Left ventricle myocardium inferior (tissue), 1 donor: Measurements from ENCODE around the gene CACNA1I. TPM values are rescaled to one million over a fixed set of nuclear protein-coding genes. Genes with fewer than 3 reads are reported as not detected.

Experiments
- DNase-seq: peaks from one replicate; pipeline ENCODE4 v3.0.0-alpha.2; 2020
- H3K27ac ChIP-seq: fragments of 200-600 bp; replicated peaks from 2 replicates; pipeline ENCODE4 v1.8.0; 2021
- H3K27me3 ChIP-seq: fragments of 200-600 bp; 2 replicates; pipeline ENCODE4 v1.8.0; 2021; ENCODE audit warnings: low read depth
- H3K36me3 ChIP-seq: fragments of 200-600 bp; 2 replicates; pipeline ENCODE4 v1.8.0; 2021
- H3K4me1 ChIP-seq: fragments of 200-600 bp; 2 replicates; pipeline ENCODE4 v1.8.0; 2021
- H3K4me3 ChIP-seq: fragments of 200-600 bp; 2 replicates; pipeline ENCODE4 v1.8.0; 2021; ENCODE audit warnings: mild to moderate bottlenecking, moderate library complexity
- H3K9me3 ChIP-seq: fragments of 200-600 bp; replicated peaks from 2 replicates; pipeline ENCODE4 v1.8.0; 2021
- intact Hi-C: fragments of 100-400 bp; cut with micrococcal nuclease; formaldehyde crosslinking; loops from one replicate; pipeline ENCODE4 v1.11.0; 2022
- total RNA-seq: library from RNA; stranded (reverse); fragmentation: NEBNext Ultra II Directional; extraction: Animal tissue kit (Norgen Biotek cat#: 25700); gene quantifications from one replicate; pipeline ENCODE4 v1.2.1, GENCODE V29; 2021
- TF ChIP-seq, protein P1 (sequence below): fragments of 200-600 bp; IDR thresholded peaks from 2 replicates; pipeline ENCODE4 v1.8.0; 2021; ENCODE audit warnings: antibody characterized with exemption, mild to moderate bottlenecking, borderline replicate concordance
- donor health status: DM: no; HTN: yes; CAD: no; lungs with severe emphysema.

CACNA1I gene
- total RNA-seq, 1 donor from 2014 or later, result 0.05 TPM

DNA sequence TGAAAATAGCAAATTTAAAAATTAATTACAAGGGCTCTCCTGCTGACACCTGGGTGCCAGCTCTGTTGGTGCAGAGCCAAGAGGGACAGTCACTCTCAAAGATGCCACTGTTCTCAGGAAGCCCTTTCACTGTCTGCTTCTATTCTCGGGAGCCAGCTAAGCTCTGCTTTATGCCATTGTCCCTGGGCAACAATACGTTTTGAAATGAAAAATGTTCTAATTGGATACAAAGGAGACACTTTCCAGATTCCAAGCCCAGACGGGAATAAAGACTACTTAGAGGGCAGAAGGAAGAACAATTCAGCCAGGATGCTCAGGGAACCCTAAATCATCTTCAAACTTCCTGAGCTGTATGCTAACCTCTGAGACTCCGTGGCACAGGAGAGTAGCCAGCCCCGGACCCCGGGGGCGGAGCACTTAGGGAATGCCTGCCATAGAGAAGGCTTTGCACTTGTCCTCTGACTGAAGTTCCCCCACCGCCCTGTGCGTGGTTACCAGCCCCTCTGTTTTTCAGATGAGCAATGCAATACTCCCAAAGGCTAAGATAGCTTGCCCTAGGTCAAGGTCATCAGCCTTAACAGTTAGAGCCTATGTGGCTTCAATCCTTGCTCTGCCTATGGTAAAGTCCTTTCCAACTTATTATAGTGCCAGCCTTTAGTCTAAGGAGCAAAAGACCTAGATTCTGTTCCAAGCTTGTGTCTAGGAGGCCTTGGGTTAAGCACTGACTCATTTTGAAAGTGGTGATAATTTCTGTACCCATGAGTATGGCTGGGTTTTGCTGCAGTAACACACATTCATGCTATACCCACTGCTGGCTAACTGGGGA is 150.9 kb downstream of the CACNA1I start:
- Histone ChIP-seq H3K27ac (no peak overlapping the region), H3K4me3 (no peak overlapping the region), H3K9me3 (no peaks in the 10 kb centered on the region), H3K36me3 (no peaks in the 10 kb centered on the region), H3K4me1 (no peaks in the 10 kb centered on the region), H3K27me3 (peaks cover 84% of the 10 kb centered on the region)
- no peak for DNase-seq
- intact Hi-C loops, result no loop called here
- TF ChIP-seq, protein P1, sequence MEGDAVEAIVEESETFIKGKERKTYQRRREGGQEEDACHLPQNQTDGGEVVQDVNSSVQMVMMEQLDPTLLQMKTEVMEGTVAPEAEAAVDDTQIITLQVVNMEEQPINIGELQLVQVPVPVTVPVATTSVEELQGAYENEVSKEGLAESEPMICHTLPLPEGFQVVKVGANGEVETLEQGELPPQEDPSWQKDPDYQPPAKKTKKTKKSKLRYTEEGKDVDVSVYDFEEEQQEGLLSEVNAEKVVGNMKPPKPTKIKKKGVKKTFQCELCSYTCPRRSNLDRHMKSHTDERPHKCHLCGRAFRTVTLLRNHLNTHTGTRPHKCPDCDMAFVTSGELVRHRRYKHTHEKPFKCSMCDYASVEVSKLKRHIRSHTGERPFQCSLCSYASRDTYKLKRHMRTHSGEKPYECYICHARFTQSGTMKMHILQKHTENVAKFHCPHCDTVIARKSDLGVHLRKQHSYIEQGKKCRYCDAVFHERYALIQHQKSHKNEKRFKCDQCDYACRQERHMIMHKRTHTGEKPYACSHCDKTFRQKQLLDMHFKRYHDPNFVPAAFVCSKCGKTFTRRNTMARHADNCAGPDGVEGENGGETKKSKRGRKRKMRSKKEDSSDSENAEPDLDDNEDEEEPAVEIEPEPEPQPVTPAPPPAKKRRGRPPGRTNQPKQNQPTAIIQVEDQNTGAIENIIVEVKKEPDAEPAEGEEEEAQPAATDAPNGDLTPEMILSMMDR, result no peak

- no peaks in the 10 kb centered on the region for H3K9me3 ChIP-seq
- no peaks in the 10 kb centered on the region for H3K36me3 ChIP-seq
- intact Hi-C loops, result no loop called here
- no peak overlapping the region for H3K4me3 ChIP-seq
- DNase-seq, result no peak
- TF ChIP-seq, protein P1, result no peak
- no peak overlapping the region for H3K27ac ChIP-seq
- H3K4me1 ChIP-seq, result no peaks in the 10 kb centered on the region
- H3K27me3 ChIP-seq, result peaks cover 84% of the 10 kb centered on the region
Observed at GRCh38 chr22:39722032-39722325, 151.4 kb downstream of the CACNA1I start.

- no peaks in the 10 kb centered on the region for H3K36me3 ChIP-seq
- no peaks in the 10 kb centered on the region for H3K9me3 ChIP-seq
- H3K27ac ChIP-seq, result no peak overlapping the region
- H3K4me3 ChIP-seq, result no peak overlapping the region
- H3K27me3 ChIP-seq, result peaks cover 84% of the 10 kb centered on the region
- TF ChIP-seq, protein P1, result no peak
- no peak for DNase-seq
- intact Hi-C loops, result no loop called here
- no peaks in the 10 kb centered on the region for H3K4me1 ChIP-seq
Observed at GRCh38 chr22:39722501-39722900, 151.9 kb downstream of the CACNA1I start.

GRCh38 chr22:39723463-39723862 is 152.9 kb downstream of the CACNA1I start:
- H3K27ac ChIP-seq, result no peak overlapping the region
- DNase-seq, result no peak
- H3K4me1 ChIP-seq, result no peaks in the 10 kb centered on the region
- no peak overlapping the region for H3K4me3 ChIP-seq
- H3K27me3 ChIP-seq, result peaks cover 86% of the 10 kb centered on the region
- TF ChIP-seq, protein P1, result no peak
- H3K36me3 ChIP-seq, result no peaks in the 10 kb centered on the region
- intact Hi-C loops, result no loop called here
- H3K9me3 ChIP-seq, result no peaks in the 10 kb centered on the region

GRCh38 chr22:39723899-39724351 is 153.4 kb downstream of the CACNA1I start:
- no peaks in the 10 kb centered on the region for H3K4me1 ChIP-seq
- TF ChIP-seq, protein P1, result no peak
- no peaks in the 10 kb centered on the region for H3K36me3 ChIP-seq
- no peak overlapping the region for H3K27ac ChIP-seq
- no peaks in the 10 kb centered on the region for H3K9me3 ChIP-seq
- intact Hi-C loops, result no loop called here
- no peak overlapping the region for H3K4me3 ChIP-seq
- H3K27me3 ChIP-seq, result peaks cover 86% of the 10 kb centered on the region
- DNase-seq, result no peak
